ENCODE results near the gene ARHGEF9. TPM values are rescaled to one million over a fixed set of nuclear protein-coding genes. Genes with fewer than 3 reads are reported as not detected.

The ARHGEF9 gene
- total and polyA plus RNA-seq, 2 donors (not counting 1 experiment from before 2014, with no cell fraction given): 11.5 to 18.5 TPM

- H3K79me2 ChIP-seq (ENCODE audit: control insufficient read depth, insufficient read depth, low read length): no peaks in the 10 kb centered on the region
- H3K4me3 ChIP-seq (replicated peaks in 1 of 4; ENCODE audit: control extremely low read depth in 1 of 4, insufficient read depth in 1 of 4, low read depth in 3 of 4, low read length in 4 of 4): no peak overlapping the region
- no peak overlapping the region for H3K9ac ChIP-seq (ENCODE audit: insufficient read depth, low read length)
- no peaks in the 10 kb centered on the region for H4K20me1 ChIP-seq (ENCODE audit: control insufficient read depth, extremely low read depth, insufficient read depth, low read length)
- H3K27me3 ChIP-seq (ENCODE audit: control insufficient read depth, insufficient read depth, low read length): no peaks in the 10 kb centered on the region
- H3K4me1 ChIP-seq (ENCODE audit: control insufficient read depth, extremely low read depth, insufficient read depth, low read length): no peaks in the 10 kb centered on the region
- no peak for TF ChIP-seq CTCF (conservative IDR thresholded peaks at IDR 0.05 in 1 of 2, IDR thresholded peaks at IDR 0.05 in 1 of 2; ENCODE audit: low read depth in 1 of 2, low read length in 2 of 2)
- no peak for TF ChIP-seq EZH2 (IDR thresholded peaks at IDR 0.05; ENCODE audit: low read length, missing control alignments)
- H3K36me3 ChIP-seq (ENCODE audit: control insufficient read depth, insufficient read depth, low read length): no peaks in the 10 kb centered on the region
- H2AFZ ChIP-seq (ENCODE audit: low read length): no peak overlapping the region
- H3K27ac ChIP-seq (ENCODE audit: insufficient read depth, low read length): no peak overlapping the region
- H3K9me3 ChIP-seq (ENCODE audit: control insufficient read depth, insufficient read depth, low read depth, low read length): no peaks in the 10 kb centered on the region
- H3K4me2 ChIP-seq (ENCODE audit: extremely low read depth, insufficient read depth, low read length): no peak overlapping the region
- DNase-seq (ENCODE audit: low read depth in 2 of 2): no peak
These were observed 44.6 kb downstream of the ARHGEF9 start for GRCh38 chrX:63740382-63740781.

- no peaks in the 10 kb centered on the region for H4K20me1 ChIP-seq (ENCODE audit: control insufficient read depth, extremely low read depth, insufficient read depth, low read length)
- H3K4me1 ChIP-seq (ENCODE audit: control insufficient read depth, extremely low read depth, insufficient read depth, low read length): no peaks in the 10 kb centered on the region
- no peaks in the 10 kb centered on the region for H3K36me3 ChIP-seq (ENCODE audit: control insufficient read depth, insufficient read depth, low read length)
- H3K27me3 ChIP-seq (ENCODE audit: control insufficient read depth, insufficient read depth, low read length): no peaks in the 10 kb centered on the region
- H3K4me2 ChIP-seq (ENCODE audit: extremely low read depth, insufficient read depth, low read length): no peak overlapping the region
- H3K9ac ChIP-seq (ENCODE audit: insufficient read depth, low read length): no peak overlapping the region
- no peak overlapping the region for H3K27ac ChIP-seq (ENCODE audit: insufficient read depth, low read length)
- no peak for DNase-seq (ENCODE audit: low read depth in 2 of 2)
- no peaks in the 10 kb centered on the region for H3K9me3 ChIP-seq (ENCODE audit: control insufficient read depth, insufficient read depth, low read depth, low read length)
- H3K4me3 ChIP-seq (replicated peaks in 1 of 4; ENCODE audit: control extremely low read depth in 1 of 4, insufficient read depth in 1 of 4, low read depth in 3 of 4, low read length in 4 of 4): no peak overlapping the region
- no peak overlapping the region for H2AFZ ChIP-seq (ENCODE audit: low read length)
- no peaks in the 10 kb centered on the region for H3K79me2 ChIP-seq (ENCODE audit: control insufficient read depth, insufficient read depth, low read length)
- TF ChIP-seq CTCF (conservative IDR thresholded peaks at IDR 0.05 in 1 of 2, IDR thresholded peaks at IDR 0.05 in 1 of 2; ENCODE audit: low read depth in 1 of 2, low read length in 2 of 2): no peak
- TF ChIP-seq EZH2 (IDR thresholded peaks at IDR 0.05; ENCODE audit: low read length, missing control alignments): no peak
These were observed 45.1 kb downstream of the ARHGEF9 start for GRCh38 chrX:63739885-63740284.

GRCh38 chrX:63738696-63739095 is 46.3 kb downstream of the ARHGEF9 start:
- Histone ChIP-seq H3K9ac (ENCODE audit: insufficient read depth, low read length) (no peak overlapping the region), H2AFZ (ENCODE audit: low read length) (no peak overlapping the region), H3K36me3 (ENCODE audit: control insufficient read depth, insufficient read depth, low read length) (no peaks in the 10 kb centered on the region), H3K27me3 (ENCODE audit: control insufficient read depth, insufficient read depth, low read length) (no peaks in the 10 kb centered on the region), H3K4me1 (ENCODE audit: control insufficient read depth, extremely low read depth, insufficient read depth, low read length) (no peaks in the 10 kb centered on the region), H3K4me2 (ENCODE audit: extremely low read depth, insufficient read depth, low read length) (no peak overlapping the region), H4K20me1 (ENCODE audit: control insufficient read depth, extremely low read depth, insufficient read depth, low read length) (no peaks in the 10 kb centered on the region), H3K9me3 (ENCODE audit: control insufficient read depth, insufficient read depth, low read depth, low read length) (no peaks in the 10 kb centered on the region), H3K4me3 (replicated peaks in 1 of 4; ENCODE audit: control extremely low read depth in 1 of 4, insufficient read depth in 1 of 4, low read depth in 3 of 4, low read length in 4 of 4) (no peak overlapping the region), H3K27ac (ENCODE audit: insufficient read depth, low read length) (no peak overlapping the region), H3K79me2 (ENCODE audit: control insufficient read depth, insufficient read depth, low read length) (no peaks in the 10 kb centered on the region)
- TF ChIP-seq EZH2 (IDR thresholded peaks at IDR 0.05; ENCODE audit: low read length, missing control alignments): no peak
- TF ChIP-seq CTCF (conservative IDR thresholded peaks at IDR 0.05 in 1 of 2, IDR thresholded peaks at IDR 0.05 in 1 of 2; ENCODE audit: low read depth in 1 of 2, low read length in 2 of 2): no peak
- DNase-seq (ENCODE audit: low read depth in 2 of 2): no peak

Measured in fibroblast of lung (primary cell).